ENCODE results near the gene CCDC188.

The CCDC188 gene

DNA sequence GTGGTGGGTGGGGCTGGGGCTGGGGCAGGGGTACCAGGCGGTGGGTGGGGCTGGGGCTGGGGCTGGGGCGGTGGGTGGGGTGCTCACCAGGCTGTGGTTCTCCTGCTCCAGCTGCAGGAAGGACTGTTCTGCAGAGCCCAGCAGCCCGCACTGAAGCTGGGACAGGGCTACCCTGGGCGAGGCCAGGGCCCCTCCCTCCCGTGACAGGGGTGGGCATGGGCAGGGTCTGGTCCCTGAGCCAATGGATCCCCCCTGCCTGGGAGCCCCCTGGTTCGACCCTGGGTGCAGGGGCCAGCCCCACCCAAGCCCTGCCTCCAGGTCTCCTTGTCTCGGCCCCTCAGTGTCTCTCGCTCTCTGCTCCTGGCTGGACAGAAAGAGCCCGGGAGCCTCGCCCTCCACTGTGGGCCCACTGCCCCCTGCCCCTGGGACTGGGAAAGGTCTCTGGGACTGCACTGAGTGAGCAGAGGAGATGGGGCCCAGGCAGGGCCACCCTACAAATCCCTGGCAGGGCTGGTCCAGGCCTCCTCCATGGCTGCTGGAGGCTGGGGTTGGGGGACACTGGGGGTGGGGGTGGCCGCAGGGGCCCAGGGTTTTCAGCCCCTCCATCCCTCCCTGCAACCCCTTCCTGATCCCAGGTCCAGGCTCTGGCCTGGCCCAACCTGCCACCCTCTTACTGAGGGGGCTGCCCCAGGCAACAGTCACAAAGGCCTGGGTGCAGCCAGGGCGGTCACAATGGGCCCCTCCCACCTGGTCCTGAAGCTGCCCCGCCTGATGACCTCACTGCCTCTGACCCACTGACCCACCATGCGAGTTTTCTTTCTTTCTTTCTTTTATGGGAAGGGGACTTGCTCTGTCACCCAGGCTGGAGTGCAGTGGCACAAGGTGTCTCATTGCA is at the start of gene CCDC188:
CCDC188 (minus strand) TSS at position 675 of the 895 bp plus-strand sequence; CDS start at position 606, 69 bp downstream.
- no peak for DNase-seq

GRCh38 chr22:20199906-20200305 is 49.1 kb upstream of the CCDC188 start:
- DNase-seq: no peak

GRCh38 chr22:20199413-20199842 is 48.6 kb upstream of the CCDC188 start:
- DNase-seq: no peak

GRCh38 chr22:20198557-20199319 is 47.9 kb upstream of the CCDC188 start:
- DNase-seq: no peak

DNA sequence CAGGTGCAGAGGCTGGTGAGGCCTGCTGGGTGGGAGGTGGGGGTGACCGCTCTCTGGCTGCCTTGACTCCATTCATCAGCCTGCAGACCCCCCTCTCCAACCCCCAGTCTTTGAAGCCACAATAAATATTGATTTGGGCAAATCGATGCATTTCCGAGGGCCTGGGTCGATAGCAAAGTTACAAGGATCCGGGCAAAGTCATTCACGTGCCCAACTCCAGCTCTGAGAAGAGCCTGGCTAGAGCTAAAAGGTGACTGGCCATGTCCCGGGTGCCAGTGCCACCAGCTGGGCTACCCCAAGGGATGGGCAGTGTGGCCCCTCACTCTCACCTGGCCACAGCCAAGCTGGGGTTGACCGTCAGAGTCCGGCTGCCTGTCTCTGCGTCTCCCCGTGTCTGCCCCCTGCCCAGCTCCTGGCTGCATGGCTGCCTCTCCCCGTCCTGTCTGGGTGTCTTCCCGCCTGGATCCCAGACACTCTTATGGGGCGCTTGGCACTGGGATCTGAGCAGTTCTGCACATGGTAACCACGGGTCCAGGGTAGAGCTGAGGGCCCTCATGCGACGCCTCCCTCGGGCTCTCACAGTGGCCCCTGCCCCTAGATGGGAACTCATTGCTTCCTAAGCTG is 46.7 kb upstream of the CCDC188 start:
- no peak for DNase-seq

GRCh38 chr22:20196094-20196842 is 45.4 kb upstream of the CCDC188 start:
- no peak for DNase-seq

DNA sequence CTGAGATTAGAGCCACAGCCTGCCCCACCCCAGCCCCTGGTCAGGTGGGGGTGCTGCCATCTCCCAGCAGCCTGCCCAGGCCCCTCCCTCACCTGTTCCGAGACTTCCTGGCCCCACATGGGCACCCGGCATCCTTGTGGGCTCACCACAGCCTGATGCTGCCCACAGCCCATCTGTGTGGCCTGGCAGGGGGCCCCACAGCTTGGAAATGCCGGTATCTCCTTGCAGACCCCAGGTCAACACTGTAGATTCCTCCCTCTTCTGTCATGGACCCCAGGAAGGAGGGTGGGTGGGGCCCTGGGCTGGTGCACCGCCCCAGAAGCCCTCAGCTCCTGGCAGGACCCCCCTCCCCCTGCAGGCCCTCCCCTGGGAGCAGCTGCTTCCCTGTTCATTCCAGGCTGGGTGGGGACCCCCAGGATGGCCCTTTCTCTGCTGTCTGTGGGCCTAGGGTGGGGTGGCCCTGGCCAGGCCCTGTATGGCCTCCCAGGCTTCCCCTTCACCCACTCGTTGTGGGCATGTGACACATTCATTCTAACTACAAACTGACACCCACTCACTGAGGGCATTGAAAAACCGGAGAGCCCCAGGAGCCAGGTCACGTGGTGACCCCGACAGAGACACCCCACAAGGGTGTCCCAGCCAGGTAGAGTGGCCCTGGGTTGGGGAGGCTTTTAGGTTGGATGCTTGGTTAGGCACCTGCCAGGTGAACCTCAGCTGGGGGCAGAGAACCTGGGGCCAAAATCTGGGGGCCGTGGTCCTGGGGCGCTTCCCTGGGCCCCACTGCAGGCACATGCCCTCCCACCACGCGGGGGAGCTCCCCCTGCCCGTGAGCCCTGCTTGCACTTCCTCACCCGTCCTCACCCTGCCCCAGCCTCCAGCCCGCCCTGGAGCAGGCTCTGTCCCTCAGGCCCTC is 44.1 kb upstream of the CCDC188 start:
- no peak for DNase-seq

DNA sequence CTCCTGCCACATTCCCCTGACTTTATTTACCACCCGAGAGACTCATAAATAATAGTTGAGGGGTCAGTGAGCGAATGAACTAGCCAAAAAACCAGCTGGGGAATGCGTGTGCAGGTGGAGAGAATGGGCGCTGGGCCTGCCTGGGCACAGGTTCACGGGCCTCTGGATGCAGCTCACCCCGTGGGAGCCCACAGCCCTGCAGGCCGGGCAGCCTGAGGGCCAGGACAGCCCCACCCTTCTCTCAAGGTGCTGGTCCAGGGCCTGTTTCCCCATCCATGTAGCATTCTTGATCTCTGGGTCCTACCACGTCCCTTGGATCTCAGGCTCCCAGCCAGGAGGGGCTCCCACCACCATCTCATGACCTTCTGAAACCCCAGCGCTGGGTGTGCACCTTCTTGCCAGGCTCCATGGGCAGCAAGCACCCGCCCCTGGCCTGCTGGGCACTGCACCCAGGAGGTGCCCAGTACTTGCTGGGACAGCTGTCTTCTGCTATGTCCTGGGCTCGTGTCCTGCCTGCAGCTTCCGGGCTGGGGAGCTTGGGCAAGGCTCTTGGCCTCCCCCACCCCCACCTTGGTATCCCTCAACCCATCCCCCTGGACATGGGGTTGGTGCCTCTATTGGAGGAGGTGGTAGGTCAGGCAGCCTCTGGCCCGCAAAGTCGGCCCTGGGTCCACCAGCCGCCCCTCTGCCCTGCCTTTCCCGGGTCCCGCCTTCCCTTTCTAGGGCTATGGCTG is 43.1 kb upstream of the CCDC188 start:
- no peak for DNase-seq

DNA sequence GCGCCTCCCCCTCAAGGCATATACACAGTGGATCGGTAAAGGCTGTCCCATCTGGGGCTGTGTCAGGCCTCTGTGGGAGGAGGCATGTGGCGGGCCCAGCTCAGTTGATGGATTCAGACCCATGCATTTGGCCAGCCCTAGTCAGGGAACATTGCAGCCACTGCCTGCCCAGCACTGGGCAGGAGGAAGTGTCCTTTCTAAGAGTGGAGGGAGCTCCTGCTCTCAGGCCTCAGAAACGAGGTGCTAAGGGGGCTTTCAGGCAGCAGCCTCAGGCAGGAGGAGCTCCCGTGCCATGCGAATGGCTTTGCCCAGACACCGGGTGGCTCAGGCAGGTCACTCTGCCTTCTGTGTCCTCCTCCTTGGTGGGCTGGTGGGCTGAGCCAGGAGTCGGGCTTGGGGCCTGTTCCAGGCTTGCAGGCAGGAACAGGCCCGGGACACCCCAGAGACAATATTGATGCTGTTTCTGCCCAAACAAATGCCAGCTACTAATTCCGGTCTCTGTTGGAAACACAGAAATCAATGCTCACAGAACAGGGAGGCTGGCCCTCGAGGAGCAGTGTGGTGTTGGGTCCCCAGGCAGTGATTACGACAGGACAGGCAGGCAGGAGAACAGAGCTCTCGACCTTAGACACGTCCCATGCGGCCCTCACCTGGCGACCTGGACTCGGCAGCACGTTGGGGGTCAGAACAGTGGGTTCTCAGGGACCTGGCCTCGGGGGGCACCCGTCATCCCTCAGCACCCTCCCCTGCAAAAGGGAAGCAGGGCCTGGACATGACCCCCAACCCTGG is 42.3 kb upstream of the CCDC188 start:
- DNase-seq: no peak

- DNase-seq: no peak
These were observed 41.6 kb upstream of the CCDC188 start for GRCh38 chr22:20192293-20192971.

GRCh38 chr22:20191803-20192202 is 40.9 kb upstream of the CCDC188 start:
- DNase-seq: no peak

DNA sequence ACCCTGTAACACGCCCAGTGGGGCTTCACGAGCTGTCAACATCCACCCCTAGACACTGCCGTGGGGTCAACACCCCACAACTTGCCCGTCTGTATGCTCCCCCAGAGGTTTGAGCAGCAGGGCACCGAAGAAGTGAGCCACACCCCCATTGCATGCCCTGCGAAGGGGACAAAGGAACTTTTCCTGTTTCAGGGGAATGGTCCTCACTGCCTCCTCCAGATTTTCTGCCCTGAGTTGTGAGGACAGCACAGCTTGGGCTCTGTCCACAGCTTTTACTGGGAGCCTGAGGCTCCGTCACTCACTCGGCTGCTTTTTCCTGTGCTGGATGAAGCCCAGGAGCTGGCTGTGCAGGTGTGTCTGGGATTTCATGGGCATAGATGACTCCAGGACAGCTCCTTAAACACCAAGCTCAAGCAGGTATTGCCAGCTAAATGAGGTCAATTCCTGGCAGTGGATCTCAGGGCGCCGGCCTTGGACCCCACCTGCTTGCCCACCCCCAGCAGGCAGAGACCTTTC is 40.2 kb upstream of the CCDC188 start:
- DNase-seq: no peak

DNA sequence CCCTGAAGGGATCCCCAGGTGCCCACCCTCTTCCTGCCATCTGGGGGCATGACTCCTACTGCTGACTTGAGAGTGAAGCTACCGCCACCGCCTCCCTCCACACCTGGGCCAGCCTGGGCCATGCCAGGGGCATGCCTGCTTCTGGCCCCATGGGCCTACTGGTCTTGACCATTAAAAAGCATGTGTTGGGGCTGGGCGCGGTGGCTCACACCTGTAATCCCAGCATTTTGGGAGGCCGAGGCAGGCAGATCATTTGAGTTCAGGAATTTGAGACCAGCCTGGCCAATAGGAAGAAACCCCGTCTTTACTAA is 37.7 kb upstream of the CCDC188 start:
- DNase-seq: no peak

DNA sequence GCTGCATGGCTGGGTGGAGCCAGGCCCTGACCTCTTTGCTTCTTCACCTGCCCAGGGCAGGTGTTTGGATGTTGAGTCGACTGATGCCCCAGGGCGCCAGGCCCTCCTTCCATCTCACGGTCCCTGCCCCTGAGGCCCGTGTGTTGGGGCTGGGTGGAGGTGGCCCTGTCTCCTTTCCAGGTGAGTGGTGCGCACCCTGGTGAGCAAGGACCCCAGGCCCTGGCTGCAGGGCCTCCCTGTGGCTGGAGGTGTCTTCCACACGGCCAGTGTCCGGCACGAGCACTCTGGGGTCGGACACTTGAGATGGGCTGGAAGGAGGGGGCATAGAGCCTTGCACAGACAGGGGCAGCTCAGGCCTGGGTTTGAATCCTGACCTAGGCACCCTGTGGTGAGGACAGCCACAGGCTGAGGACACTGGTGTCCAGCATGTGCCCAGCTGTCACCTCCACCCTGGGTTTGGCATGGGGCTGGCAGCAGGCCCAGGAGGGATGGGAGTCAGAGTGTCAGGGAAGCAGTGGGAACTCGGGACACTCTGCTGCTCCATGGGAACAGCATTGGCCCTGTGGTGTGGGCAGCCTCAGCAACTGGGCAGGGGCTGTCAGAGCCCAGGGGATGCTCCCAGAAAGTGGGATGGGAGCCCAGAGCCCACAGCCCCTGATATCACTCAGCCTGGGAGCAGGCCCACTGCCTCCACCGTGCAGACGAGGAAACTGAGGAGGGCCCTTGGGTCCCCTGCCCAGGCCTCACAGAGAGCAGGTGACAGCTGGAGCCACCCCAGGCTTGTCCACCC is 37.1 kb upstream of the CCDC188 start:
- no peak for DNase-seq

DNA sequence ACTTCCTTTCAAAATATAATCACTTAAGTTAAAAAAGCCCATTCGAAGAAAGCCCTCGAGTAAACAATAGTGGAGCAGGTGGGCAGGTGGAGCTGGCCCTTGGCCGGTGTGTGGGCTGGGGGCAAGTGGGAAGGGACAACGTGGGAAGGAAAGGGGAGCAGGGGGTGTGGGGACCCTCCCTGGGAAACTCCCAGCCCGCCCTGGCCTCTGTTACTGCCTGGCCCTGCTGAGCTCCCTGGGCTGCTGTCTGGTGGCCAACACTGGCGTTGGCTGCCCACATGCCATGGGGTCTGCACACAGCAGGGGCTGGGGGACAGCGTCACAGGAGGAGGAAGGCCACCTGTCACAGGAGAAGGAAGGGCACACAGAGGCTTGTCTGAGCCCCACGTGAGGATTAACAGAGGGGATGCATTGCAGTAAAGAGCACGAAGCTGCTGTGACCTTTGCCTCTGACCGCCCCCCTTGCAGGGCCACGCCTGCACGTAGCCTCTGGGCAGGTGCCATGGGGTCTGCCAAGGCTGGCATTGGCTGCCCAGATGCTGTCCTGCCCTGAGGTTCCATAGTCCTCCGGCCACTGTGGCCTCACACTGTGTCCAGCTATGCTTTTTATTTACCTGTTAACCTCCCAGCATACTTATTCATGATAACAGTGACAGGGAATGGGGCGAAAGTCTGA is 36.2 kb upstream of the CCDC188 start:
- no peak for DNase-seq

DNA sequence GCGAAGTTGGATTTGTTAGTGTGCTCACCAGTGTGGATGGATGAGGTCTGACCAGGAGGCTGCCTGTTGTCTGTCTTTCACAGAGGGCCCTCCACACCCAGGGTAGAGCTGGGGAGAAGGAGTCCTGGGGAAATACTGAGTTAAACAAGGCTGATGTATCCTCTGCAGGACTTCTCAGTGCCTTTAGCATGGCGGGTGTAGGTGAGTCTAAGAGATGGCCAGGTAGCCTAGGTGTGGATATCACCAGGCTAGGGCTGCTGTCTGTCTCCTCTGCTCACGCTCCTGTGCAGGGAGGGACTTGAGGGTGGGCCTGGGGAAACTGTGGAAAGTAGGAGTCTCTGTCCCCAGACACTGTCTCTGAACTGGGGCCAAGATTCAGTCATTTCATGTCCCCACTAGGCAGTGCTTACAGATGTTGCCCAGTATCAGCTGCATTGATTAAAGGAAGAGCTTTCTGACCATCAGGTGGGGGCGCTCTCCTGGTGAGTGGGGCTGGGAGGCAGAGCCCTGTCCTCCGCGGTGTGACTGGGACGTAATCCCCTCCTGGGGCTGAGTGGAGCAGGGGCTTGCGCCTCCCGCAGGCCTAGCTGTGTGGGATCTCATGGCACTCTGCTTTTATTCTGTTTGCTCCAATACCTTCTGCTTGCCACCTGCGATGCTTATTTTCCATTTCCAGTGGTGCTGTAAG is 35.5 kb upstream of the CCDC188 start:
- no peak for DNase-seq

GRCh38 chr22:20185750-20186149 is 34.9 kb upstream of the CCDC188 start:
- DNase-seq: no peak

All from CD4-positive, alpha-beta T cell treated with Interleukin-21 for 1 hour (primary cell).